GM19463 (cell line): ENCODE results near the gene RHOV.

Experiments
- ATAC-seq: cut with Tn5 transposase; IDR thresholded peaks from one replicate; pipeline ENCODE4 v1.9.1; 2021; ENCODE audit warnings: mild to moderate bottlenecking, moderate library complexity; ENCODE audit not compliant: unreplicated experiment

Gene RHOV, protein sequence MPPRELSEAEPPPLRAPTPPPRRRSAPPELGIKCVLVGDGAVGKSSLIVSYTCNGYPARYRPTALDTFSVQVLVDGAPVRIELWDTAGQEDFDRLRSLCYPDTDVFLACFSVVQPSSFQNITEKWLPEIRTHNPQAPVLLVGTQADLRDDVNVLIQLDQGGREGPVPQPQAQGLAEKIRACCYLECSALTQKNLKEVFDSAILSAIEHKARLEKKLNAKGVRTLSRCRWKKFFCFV

GRCh38 chr15:40873694-40874561 is at the start of gene RHOV:
Gene RHOV (minus strand): TSS chr15:40874234. CDS start chr15:40874139, 95 bp downstream.
- no peak for ATAC-seq

DNA sequence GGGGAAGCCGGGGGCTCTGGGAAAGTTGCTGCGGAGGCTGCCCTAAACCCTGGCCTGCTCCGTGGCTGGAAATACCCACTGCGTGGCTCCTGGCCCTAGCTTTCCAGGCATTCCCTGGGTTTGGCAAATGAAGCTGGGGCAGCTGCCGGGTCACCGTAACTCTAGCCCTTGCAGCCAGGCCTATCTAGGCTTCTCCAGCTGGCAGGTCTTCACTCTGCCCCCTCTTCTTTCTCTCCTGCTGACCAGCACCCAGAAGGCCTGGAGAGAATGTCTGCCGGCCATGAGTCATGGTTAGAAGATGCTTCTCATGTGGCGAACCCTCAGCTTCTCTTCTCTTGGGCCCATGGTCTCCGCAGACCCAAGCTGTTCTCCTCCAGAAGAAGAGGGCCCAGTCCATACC is 49.5 kb upstream of the RHOV start:
- ATAC-seq, result no peak

DNA sequence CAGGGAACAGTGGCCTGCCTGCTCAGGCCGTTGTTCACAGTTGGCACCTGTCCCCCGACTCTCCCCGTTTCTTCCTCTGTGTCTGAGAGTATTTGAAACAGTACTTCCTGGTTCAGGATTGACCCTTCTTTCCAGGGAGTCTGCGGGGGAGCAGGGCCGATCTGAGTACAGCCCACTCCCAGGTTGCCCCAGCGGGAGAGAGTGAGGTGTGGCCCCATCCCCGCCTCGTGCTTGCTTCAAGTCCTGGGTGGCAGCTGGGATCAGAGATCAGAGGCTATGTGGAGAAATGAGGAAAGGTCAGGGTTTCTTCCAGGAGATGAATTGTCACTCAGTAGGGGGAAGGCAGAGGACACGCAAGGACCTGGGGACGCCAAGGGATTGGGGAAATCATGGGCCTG is 48.6 kb upstream of the RHOV start:
- no peak for ATAC-seq

GRCh38 chr15:40921949-40922607 is 48.0 kb upstream of the RHOV start:
- no peak for ATAC-seq

- ATAC-seq, result no peak
These were observed 44.9 kb upstream of the RHOV start for GRCh38 chr15:40918799-40919392.

DNA sequence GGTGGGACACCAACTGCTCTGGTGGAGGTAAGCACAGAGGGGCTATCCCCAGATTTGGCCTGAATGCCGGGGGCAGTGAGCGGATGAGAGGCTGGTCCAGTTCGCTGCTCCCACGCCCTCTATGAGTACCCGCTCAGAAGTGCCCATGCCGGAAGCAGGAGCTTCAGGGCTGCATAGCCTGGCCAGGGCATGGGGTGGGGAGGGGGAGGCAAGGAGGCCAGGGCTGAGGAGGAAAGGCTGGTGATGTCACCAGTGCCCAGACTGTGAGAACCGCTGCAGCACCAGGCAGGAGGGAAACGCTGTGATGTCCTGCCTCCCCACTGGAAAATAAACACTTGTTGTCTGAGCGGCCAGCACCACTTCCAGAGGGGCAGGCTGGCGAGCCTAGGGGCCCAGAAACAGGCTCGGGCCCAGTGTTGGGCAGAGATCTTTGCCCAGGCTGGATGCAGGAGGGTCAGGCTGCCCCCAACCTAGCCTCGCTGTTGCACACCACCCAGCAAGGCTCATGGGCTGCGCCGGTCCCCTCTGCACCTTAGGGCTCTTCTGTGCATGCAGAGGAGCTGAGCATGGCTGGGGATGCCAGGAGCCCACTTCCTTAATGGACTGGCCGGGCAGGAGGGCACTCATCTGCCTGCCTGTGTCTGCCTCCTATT is 44.2 kb upstream of the RHOV start:
- no peak for ATAC-seq

DNA sequence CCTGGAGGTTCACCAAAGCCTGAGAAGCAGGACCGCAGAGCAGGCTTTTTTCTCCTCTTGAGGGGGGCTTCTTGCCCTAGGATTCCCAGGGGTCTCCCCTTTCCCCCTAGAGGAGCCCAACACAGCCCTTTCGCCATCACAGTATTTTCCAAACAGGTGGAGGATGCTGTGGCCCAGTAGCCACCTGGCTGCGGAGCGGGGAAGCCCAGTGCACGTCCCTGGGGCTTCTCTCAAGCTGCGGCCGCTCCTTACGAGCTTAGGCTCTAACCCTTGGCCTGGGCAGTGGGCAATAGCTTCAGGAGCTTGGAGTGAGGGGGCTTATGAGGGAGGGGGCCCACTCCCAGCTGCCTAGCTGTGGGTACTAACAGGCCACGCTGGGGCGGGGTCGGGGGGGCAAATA is 43.6 kb upstream of the RHOV start:
- ATAC-seq, result no peak

GRCh38 chr15:40915679-40916078 is 41.6 kb upstream of the RHOV start:
- ATAC-seq, result no peak

- ATAC-seq, result no peak
These were observed 41.2 kb upstream of the RHOV start for GRCh38 chr15:40915116-40915661.

DNA sequence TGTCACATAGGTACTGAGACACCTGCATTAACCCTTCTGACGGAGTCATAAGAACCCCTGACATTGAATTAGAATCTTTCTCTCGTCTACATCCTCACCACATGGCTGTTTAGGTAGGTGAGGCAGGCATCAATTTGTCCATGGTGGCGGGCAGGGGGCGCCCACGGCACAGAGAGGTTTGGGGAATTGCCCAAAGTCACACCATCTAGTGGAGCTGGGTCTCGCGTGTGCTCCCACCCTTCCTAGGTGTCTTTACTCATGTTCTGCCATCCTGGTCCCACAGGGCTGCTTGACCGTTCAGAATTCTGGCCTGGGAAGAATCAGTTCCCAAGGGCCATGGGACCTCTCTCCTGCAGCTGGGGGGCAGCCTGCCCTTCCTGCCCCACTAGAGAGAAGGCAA is 40.5 kb upstream of the RHOV start:
- no peak for ATAC-seq

- ATAC-seq, result no peak
These were observed 40.0 kb upstream of the RHOV start for GRCh38 chr15:40914013-40914412.

DNA sequence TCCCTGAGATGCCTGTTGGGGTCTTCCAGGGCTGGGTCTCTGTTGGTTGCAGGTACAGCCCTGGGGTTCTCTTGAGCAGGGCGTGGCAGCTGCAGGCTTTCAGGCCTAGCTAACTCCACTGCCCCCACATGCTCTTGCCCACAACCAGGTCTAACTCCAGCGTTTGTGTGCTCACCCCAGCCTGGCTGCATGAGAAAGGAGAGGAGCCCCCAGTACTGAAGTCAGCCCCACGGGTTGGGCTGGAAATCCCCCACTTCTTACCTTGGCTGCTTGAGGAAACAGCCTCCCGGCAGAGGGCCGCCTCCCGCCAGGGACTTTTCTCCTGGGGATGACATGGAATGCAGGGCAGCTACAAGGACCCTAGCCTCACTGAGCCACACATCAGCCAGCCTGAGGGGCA is 38.4 kb upstream of the RHOV start:
- ATAC-seq, result no peak

DNA sequence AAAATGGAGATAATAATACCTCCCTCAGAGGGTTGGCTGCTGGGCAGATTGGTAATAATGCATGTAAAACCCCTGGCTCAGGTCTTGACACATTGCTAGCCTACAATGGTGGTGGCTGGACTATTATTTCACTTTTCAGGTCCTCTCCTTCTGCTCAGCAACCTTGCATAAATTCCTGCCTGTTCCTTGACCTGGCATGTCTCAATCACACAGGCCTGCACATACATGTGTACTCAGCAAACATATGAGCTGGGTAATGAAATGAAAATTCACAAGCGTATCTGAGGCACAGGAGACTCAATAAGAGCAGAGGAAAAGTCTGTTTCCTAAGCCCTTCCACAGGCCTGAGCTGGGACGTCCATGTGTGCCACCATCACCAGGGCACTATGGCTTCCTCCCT is 37.7 kb upstream of the RHOV start:
- no peak for ATAC-seq

DNA sequence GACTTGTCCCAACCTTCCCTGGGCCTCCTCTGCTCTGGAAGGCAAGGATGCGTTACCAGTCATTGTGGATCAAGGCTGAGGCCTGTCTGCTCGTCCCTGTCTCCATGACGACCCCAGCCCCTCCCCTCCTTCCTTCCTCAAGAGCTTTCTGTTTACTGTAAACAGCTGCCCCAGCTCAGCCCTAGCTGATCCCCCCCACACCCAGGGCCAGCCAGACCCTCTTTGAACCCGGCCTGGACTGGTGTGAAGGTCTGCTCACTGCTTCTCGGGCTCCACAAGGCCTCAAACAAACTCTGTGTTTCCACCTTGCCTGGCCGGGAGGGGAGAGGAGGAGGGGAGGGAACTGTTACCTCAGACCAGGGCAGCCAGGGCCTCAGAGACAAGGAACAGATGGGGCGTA is 37.1 kb upstream of the RHOV start:
- ATAC-seq, result no peak

- no peak for ATAC-seq
These were observed 35.9 kb upstream of the RHOV start for GRCh38 chr15:40909662-40910630.

DNA sequence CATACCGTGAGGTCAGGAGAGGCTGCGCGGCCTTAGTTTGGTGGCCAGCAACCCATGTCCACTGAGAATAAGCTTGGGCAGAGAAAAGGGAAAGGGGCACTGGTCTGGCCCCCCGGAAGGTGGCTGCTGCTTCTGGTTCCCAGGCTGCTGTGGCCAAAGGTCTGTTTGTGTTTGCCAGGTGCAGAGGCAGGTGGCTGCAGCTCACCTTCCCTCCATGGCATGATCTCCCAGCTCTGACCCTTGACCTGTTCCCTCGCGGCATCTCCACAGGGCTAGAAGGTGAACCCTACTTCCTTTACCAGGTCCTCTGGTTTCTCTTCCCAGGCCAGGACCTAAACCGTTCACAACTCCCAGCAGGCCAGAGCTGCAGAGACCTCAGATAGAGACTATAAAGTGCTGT is 34.1 kb upstream of the RHOV start:
- no peak for ATAC-seq

DNA sequence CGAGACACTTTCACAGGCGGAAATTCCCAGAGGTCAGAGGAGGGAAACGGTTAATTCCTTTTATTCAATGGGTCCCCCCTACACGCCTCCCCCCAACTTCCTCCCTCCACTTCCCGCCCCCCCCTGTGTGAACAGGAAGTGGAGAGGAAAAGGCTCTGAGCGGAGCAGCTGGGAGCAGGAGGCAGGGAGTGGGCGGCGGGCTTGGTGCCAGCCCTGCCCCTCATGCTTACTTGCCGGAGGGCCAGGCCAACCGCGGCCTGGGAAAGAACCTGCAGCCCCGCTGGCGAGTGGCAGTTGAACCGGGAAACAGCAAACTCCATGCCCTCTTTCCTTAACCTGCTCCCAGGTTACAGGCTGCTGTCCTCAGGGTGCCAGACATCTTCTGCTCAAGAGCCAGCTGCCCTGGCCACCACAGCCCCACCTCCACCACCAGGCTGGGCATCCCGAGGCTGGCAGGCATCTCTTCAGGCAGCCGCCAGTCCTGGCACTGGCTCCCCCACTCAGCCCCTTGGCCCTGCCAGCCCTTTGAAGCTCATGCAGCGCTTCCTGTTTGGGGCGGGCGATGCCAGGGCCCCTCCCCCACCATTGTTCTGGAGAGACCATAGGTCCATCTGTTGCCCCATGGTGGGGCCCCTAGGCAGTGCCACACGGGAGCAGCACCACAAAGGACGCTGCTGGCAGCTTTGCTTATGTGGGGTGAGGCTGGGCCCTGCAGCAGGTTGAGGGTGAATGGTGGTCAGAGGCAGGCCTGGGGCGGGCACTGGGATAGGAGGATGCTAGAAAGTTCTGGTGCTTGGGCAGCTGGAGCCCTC is 33.2 kb upstream of the RHOV start:
- peak; percentile 12 for ATAC-seq

- peak; percentile 66 for ATAC-seq
These were observed 32.3 kb upstream of the RHOV start for GRCh38 chr15:40906091-40906990.
